Measurements from ENCODE around the gene PSMB7.

GRCh38 chr9:124347968-124348358 lies 67.3 kb downstream of the PSMB7 start:
- no peak for TF ChIP-seq CTCF (IDR thresholded peaks at IDR 0.05; ENCODE audit: borderline replicate concordance, extremely low read depth, low read length, poor library complexity, severe bottlenecking)
- no peak for TF ChIP-seq EZH2 (IDR thresholded peaks at IDR 0.05; ENCODE audit: borderline replicate concordance, low read depth, low read length, severe bottlenecking)
